AG04449 (cell line): ENCODE data around the gene GDF15.
A peak's percentile ranks its signal among the peaks of the same experiment; 100 is the strongest.

ENCODE experiments used
- CTCF ChIA-PET: fragments of 350-600 bp; formaldehyde crosslinking; extraction: SDS; loops from one replicate; lab custom pipeline; 2021; ENCODE audit warnings: antibody characterized with exemption; lab: Yijun Ruan, JAX
- POLR2A ChIA-PET: fragments of 400-600, 350-600 bp; formaldehyde crosslinking; extraction: SDS; loops from one replicate; lab custom pipeline; 2020; ENCODE audit warnings: antibody characterized with exemption, inconsistent platforms; lab: Yijun Ruan, JAX
- DNase-seq: peaks from one replicate; pipeline ENCODE4 v3.0.0-alpha.2; 2010; ENCODE audit warnings: low read depth, low spot score
- H3K4me3 ChIP-seq: 2 replicates; pipeline ENCODE4 v1.5.1; 2011; ENCODE audit warnings: low read depth, mild to moderate bottlenecking, control low read depth, low read length
- TF ChIP-seq, protein P1 (sequence below): IDR thresholded peaks from one replicate; pipeline ENCODE4 v1.5.1; 2011; ENCODE audit warnings: mild to moderate bottlenecking, moderate library complexity, low read length, control low read depth, inconsistent platforms; ENCODE audit not compliant: insufficient read depth; ENCODE audit errors: missing control alignments

GDF15 gene

GRCh38 chr19:18421371-18421959, 35.5 kb downstream of the GDF15 start:
- H3K4me3 ChIP-seq, result peak overlapping the region; percentile 73
- TF ChIP-seq, protein P1, sequence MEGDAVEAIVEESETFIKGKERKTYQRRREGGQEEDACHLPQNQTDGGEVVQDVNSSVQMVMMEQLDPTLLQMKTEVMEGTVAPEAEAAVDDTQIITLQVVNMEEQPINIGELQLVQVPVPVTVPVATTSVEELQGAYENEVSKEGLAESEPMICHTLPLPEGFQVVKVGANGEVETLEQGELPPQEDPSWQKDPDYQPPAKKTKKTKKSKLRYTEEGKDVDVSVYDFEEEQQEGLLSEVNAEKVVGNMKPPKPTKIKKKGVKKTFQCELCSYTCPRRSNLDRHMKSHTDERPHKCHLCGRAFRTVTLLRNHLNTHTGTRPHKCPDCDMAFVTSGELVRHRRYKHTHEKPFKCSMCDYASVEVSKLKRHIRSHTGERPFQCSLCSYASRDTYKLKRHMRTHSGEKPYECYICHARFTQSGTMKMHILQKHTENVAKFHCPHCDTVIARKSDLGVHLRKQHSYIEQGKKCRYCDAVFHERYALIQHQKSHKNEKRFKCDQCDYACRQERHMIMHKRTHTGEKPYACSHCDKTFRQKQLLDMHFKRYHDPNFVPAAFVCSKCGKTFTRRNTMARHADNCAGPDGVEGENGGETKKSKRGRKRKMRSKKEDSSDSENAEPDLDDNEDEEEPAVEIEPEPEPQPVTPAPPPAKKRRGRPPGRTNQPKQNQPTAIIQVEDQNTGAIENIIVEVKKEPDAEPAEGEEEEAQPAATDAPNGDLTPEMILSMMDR, result no peak
- POLR2A ChIA-PET, result interaction anchor here (1.0 to 1.1 kb wide), 3 partner anchors 14 to 140 kb away, joined by 3 to 5 read pairs (median 4); partner anchors contain the start of genes GDF15 and JUND
- no peak for DNase-seq
- CTCF ChIA-PET, result interaction anchor here (0.7 to 2.7 kb wide), 5 partner anchors 11 to 308 kb away, joined by 3 to 20 read pairs (median 5); no protein-coding TSS in a partner anchor

- DNase-seq, result no peak
- no peak overlapping the region for H3K4me3 ChIP-seq
- CTCF ChIA-PET, result interaction anchor here (1.0 to 1.8 kb wide), 2 partner anchors 9 to 28 kb away, joined by 3 to 7 read pairs; no protein-coding TSS in a partner anchor
- POLR2A ChIA-PET, result interaction anchor here (1.1 kb wide), 1 partner anchor 13 kb away, joined by 4 read pairs; no protein-coding TSS in a partner anchor
- TF ChIP-seq, protein P1, result no peak
Measured at GRCh38 chr19:18422530-18423191, 36.7 kb downstream of the GDF15 start.

DNA sequence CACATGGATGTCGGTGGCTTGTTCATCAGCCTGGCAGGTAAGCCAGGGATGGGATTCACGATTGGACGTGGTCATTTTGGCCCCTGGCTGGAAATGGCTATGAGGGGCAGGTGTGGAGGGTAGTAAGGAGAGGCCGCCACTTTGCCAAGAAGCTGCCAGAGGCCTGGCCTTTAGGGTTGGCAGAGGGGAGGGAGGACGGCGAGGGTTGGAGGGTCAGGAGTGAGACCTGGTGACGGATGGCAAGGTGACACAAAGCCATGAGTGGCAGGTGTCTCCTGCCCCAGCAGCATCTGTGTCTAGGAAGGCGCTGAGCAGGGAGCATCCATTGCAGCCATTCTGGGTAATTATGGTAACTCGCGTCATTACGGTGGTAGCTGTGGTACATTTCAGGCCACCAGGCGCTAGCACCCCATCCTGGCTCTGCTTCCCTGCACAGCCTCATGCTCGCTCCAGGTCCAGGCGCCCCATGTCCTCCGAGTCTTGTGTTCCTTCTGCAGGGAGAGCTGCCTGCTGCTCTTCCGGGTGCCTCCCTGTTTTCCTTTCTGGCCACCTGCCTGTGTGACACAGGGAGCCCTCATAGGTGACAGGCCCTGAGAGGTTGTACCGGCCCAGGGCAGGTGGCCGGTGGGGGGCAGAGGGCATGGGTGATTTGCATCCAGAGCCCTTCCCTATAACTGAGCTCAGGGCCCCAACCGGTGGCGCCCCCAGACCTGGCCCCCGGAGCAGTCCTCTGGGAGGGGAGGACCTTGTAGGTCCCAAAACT, 37.5 kb downstream of the GDF15 start:
- POLR2A ChIA-PET, result interaction anchor here (1.0 kb wide), 1 partner anchor 11 kb away, joined by 3 read pairs; no protein-coding TSS in a partner anchor
- no peak for DNase-seq
- CTCF ChIA-PET, result interaction anchor here (1.2 to 2.0 kb wide), 2 partner anchors 13 to 144 kb away, joined by 4 to 6 read pairs; no protein-coding TSS in a partner anchor
- H3K4me3 ChIP-seq, result no peak overlapping the region
- TF ChIP-seq, protein P1, result no peak

- DNase-seq, result no peak
- TF ChIP-seq, protein P1, result no peak
- POLR2A ChIA-PET, result interaction anchor here (1.0 kb wide), 1 partner anchor 10 kb away, joined by 3 read pairs; no protein-coding TSS in a partner anchor
- CTCF ChIA-PET, result interaction anchor here (1.2 to 2.0 kb wide), 2 partner anchors 13 to 145 kb away, joined by 4 to 6 read pairs; no protein-coding TSS in a partner anchor
- no peak overlapping the region for H3K4me3 ChIP-seq
Measured at GRCh38 chr19:18424122-18424889, 38.3 kb downstream of the GDF15 start.

- CTCF ChIA-PET, result interaction anchor here (0.6 to 2.0 kb wide), 6 partner anchors 14 to 423 kb away, joined by 3 to 6 read pairs (median 3); no protein-coding TSS in a partner anchor
- no peak overlapping the region for H3K4me3 ChIP-seq
- no peak for DNase-seq
- POLR2A ChIA-PET, result interaction anchor here (1.0 kb wide), 1 partner anchor 9 kb away, joined by 3 read pairs; no protein-coding TSS in a partner anchor
- TF ChIP-seq, protein P1, result no peak
Measured at GRCh38 chr19:18424890-18425514, 39.0 kb downstream of the GDF15 start.
